GM12891 (cell line): ENCODE data around the gene FLT1.

Experiments
- DNase-seq: peaks from one replicate; pipeline ENCODE4 v3.0.0; 2011; ENCODE audit warnings: low spot score; ENCODE audit not compliant: insufficient read length
- FAIRE-seq: peaks from 2 replicates; lab custom pipeline; 2011; peaks lifted over from hg19 to GRCh38; lab: Jason Lieb, UNC
- PAX5 ChIP-seq: IDR thresholded peaks from 2 replicates; pipeline ENCODE4 v1.6.1; 2011; ENCODE audit warnings: low read length, moderate library complexity, mild to moderate bottlenecking; ENCODE audit not compliant: insufficient read depth, severe bottlenecking
- POLR2A ChIP-seq: IDR thresholded peaks from 2 replicates; pipeline ENCODE4 v1.6.1; 2011; ENCODE audit warnings: low read depth, low read length, control low read depth
- POLR2AphosphoS5 ChIP-seq: IDR thresholded peaks from 2 replicates; pipeline ENCODE4 v1.6.1; 2011; ENCODE audit warnings: low read depth, low read length, control low read depth
- POU2F2 ChIP-seq: IDR thresholded peaks from 2 replicates; pipeline ENCODE4 v1.6.1; 2011; ENCODE audit warnings: low read depth, mild to moderate bottlenecking, control low read depth, low read length, moderate library complexity
- SPI1 ChIP-seq: IDR thresholded peaks from 2 replicates; pipeline ENCODE4 v1.6.1; 2011; ENCODE audit warnings: low read depth, low read length, control low read depth
- TAF1 ChIP-seq: IDR thresholded peaks from 2 replicates; pipeline ENCODE4 v1.6.1; 2011; ENCODE audit warnings: low read depth, low read length, control low read depth

FLT1 gene

GRCh38 chr13:28466151-28466550 is 28.8 kb downstream of the FLT1 start:
- FAIRE-seq (no peak), DNase-seq (no peak)
- TF ChIP-seq TAF1 (no peak), POU2F2 (no peak), POLR2AphosphoS5 (no peak), PAX5 (no peak), SPI1 (no peak), POLR2A (no peak)

- no peak for FAIRE-seq
- DNase-seq = no peak
- TF ChIP-seq POLR2A (no peak), POLR2AphosphoS5 (no peak), POU2F2 (no peak), TAF1 (no peak), PAX5 (no peak), SPI1 (no peak)
Measured at GRCh38 chr13:28464861-28465460, 30.0 kb downstream of the FLT1 start.

GRCh38 chr13:28463481-28463880 is 31.4 kb downstream of the FLT1 start:
- DNase-seq (no peak), FAIRE-seq (no peak)
- no peak for TF ChIP-seq POLR2A
- no peak for TF ChIP-seq POLR2AphosphoS5
- TF ChIP-seq PAX5 = no peak
- TF ChIP-seq TAF1 = no peak
- no peak for TF ChIP-seq POU2F2
- no peak for TF ChIP-seq SPI1

- no peak for DNase-seq
- no peak for FAIRE-seq
- TF ChIP-seq SPI1 (no peak), POLR2A (no peak), PAX5 (no peak), TAF1 (no peak), POU2F2 (no peak), POLR2AphosphoS5 (no peak)
Measured at GRCh38 chr13:28459911-28460310, 35.0 kb downstream of the FLT1 start.

GRCh38 chr13:28458608-28459007 is 36.3 kb downstream of the FLT1 start:
- TF ChIP-seq PAX5 (no peak), TAF1 (no peak), POLR2A (no peak), POU2F2 (no peak), SPI1 (no peak), POLR2AphosphoS5 (no peak)
- no peak for FAIRE-seq
- DNase-seq = no peak

GRCh38 chr13:28458051-28458450 is 36.9 kb downstream of the FLT1 start:
- TF ChIP-seq TAF1 (no peak), SPI1 (no peak), PAX5 (no peak), POU2F2 (no peak), POLR2A (no peak), POLR2AphosphoS5 (no peak)
- DNase-seq (no peak), FAIRE-seq (no peak)

GRCh38 chr13:28457521-28457920 is 37.4 kb downstream of the FLT1 start:
- FAIRE-seq (no peak), DNase-seq (no peak)

GRCh38 chr13:28455580-28456194 is 39.2 kb downstream of the FLT1 start:
- TF ChIP-seq POLR2A (no peak), POU2F2 (no peak), TAF1 (no peak), POLR2AphosphoS5 (no peak), SPI1 (no peak), PAX5 (no peak)
- DNase-seq (no peak), FAIRE-seq (no peak)

More at GRCh38 chr13:28457521-28457920, 37.4 kb downstream of the FLT1 start:
- no peak for TF ChIP-seq POLR2AphosphoS5
- TF ChIP-seq TAF1 = no peak
- TF ChIP-seq PAX5 = no peak
- TF ChIP-seq POLR2A = no peak
- no peak for TF ChIP-seq SPI1
- no peak for TF ChIP-seq POU2F2

GRCh38 chr13:28452755-28453154 is 42.2 kb downstream of the FLT1 start:
- TF ChIP-seq POLR2A (no peak), PAX5 (no peak), TAF1 (no peak), POLR2AphosphoS5 (no peak)
- no peak for DNase-seq
- FAIRE-seq = no peak

GRCh38 chr13:28451482-28452217 is 43.3 kb downstream of the FLT1 start:
- FAIRE-seq = no peak
- TF ChIP-seq TAF1 = no peak
- no peak for TF ChIP-seq PAX5
- TF ChIP-seq POU2F2 = no peak
- TF ChIP-seq SPI1 = no peak
- TF ChIP-seq POLR2A = no peak
- TF ChIP-seq POLR2AphosphoS5 = no peak
- no peak for DNase-seq
